IPS-15b (cell line): ENCODE measurements around the gene PNRC1.
A peak's percentile ranks its signal among the peaks of the same experiment; 100 is the strongest.

Source experiments
- H3K27me3 ChIP-seq: one replicate; pipeline ENCODE4 v1.6.1; 2013; ENCODE audit warnings: low read length; ENCODE audit not compliant: control insufficient read depth, insufficient read depth
- H3K36me3 ChIP-seq: one replicate; pipeline ENCODE4 v1.6.1; 2013; ENCODE audit warnings: low read length; ENCODE audit not compliant: control insufficient read depth, insufficient read depth
- H3K4me1 ChIP-seq: one replicate; pipeline ENCODE4 v1.6.1; 2013; ENCODE audit warnings: mild to moderate bottlenecking, low read length; ENCODE audit not compliant: control insufficient read depth, insufficient read depth
- H3K4me3 ChIP-seq: one replicate; pipeline ENCODE4 v1.5.1; 2013; ENCODE audit warnings: low read depth, low read length
- H3K9ac ChIP-seq: one replicate; pipeline ENCODE4 v1.6.1; 2013; ENCODE audit warnings: low read depth, mild to moderate bottlenecking, low read length
- H3K9me3 ChIP-seq: one replicate; pipeline ENCODE4 v1.6.1; 2013; ENCODE audit warnings: mild to moderate bottlenecking, low read length; ENCODE audit not compliant: control insufficient read depth, insufficient read depth

PNRC1 gene

DNA sequence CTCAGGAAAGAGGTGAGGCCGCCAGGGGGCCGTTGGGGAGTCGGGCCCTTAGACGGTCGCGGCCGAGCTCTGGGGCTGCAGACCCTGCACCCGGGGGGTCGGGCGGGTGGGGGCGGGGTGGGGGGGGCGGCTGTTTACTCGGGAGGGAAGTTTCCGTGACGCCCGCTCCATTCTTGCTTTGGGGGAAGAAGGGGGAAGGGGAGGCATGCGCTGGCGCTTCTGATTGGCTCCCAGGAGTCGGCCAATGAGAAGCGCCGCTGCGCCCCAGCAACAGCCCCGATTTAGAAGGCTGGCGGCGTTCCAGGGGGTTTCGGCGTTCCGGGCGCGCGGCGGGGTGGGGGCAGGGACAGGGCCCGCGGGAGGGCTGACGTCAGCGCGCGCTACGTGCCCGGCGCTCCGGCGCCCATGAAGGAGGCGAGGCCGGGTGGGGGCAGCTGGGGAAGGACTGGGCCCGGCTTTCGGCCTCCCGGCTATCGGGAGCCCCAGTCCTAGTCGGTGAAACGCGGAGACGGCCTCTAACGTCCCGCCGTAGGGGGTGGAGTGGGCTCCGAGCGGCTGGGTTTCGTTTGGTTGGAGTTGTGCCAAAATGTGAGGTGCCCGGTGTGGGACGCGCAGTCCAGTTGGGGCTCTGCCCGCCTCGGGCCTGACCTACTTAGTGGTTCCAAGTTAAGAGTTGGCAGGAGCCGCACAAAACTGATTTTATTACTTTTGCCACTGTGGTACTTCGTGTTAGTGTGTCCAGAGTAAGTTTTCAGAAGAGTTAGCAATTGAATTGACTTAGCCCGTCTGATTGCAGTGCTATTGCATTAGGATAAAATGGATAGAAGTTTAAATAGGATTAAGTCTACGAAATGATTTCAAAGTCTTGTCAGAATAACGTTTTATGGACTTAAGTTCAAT is 1.1 kb downstream of the PNRC1 start:
- Histone ChIP-seq H3K4me3 (peak overlapping the region; percentile 90), H3K9ac (peak overlapping the region; percentile 63), H3K9me3 (no peaks in the 10 kb centered on the region), H3K36me3 (no peaks in the 10 kb centered on the region), H3K27me3 (no peaks in the 10 kb centered on the region), H3K4me1 (peaks cover 20% of the 10 kb centered on the region)

GRCh38 chr6:89082486-89082891 is 1.9 kb downstream of the PNRC1 start:
- no peaks in the 10 kb centered on the region for H3K9me3 ChIP-seq
- H3K9ac ChIP-seq: peak overlapping the region; percentile 49
- H3K36me3 ChIP-seq: no peaks in the 10 kb centered on the region
- no peaks in the 10 kb centered on the region for H3K27me3 ChIP-seq
- H3K4me1 ChIP-seq: peaks cover 20% of the 10 kb centered on the region
- H3K4me3 ChIP-seq: peak overlapping the region; percentile 67

- H3K4me3 ChIP-seq: no peak overlapping the region
- no peak overlapping the region for H3K9ac ChIP-seq
- peaks cover 21% of the 10 kb centered on the region for H3K4me1 ChIP-seq
- H3K36me3 ChIP-seq: no peaks in the 10 kb centered on the region
- H3K27me3 ChIP-seq: no peaks in the 10 kb centered on the region
- H3K9me3 ChIP-seq: no peaks in the 10 kb centered on the region
Observed at GRCh38 chr6:89084542-89084941, 4.0 kb downstream of the PNRC1 start.

- no peak overlapping the region for H3K9ac ChIP-seq
- H3K9me3 ChIP-seq: no peaks in the 10 kb centered on the region
- no peaks in the 10 kb centered on the region for H3K27me3 ChIP-seq
- no peak overlapping the region for H3K4me3 ChIP-seq
- H3K36me3 ChIP-seq: no peaks in the 10 kb centered on the region
- peaks cover 23% of the 10 kb centered on the region for H3K4me1 ChIP-seq
Observed at GRCh38 chr6:89084954-89085353, 4.4 kb downstream of the PNRC1 start.

GRCh38 chr6:89085409-89086205 is 5.1 kb downstream of the PNRC1 start:
- H3K9ac ChIP-seq: no peak overlapping the region
- no peak overlapping the region for H3K4me3 ChIP-seq

DNA sequence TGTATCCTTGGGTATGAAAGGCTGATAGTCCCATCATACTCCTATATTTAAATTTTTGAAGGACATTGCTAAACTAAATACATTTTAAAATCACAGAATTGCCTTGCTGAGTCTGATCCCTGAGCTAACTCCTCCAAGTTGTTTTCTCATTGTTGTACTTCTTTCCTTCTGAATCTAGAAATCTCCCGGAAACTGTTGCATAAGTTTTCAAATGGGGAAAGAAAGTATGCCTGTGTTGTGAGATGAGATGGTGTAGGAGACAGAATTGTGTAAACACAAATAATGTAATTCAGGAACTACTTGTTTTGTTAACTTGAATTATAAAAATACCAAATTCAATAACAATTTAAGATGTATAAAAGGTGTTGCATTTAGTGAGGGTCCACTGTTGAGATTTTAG is 7.3 kb downstream of the PNRC1 start:
- Histone ChIP-seq H3K4me3 (no peak overlapping the region), H3K9ac (no peak overlapping the region), H3K9me3 (no peaks in the 10 kb centered on the region), H3K36me3 (no peaks in the 10 kb centered on the region), H3K27me3 (no peaks in the 10 kb centered on the region), H3K4me1 (peaks cover 21% of the 10 kb centered on the region)

More at GRCh38 chr6:89085409-89086205, 5.1 kb downstream of the PNRC1 start:
- Histone ChIP-seq H3K4me1 (peaks cover 26% of the 10 kb centered on the region), H3K9me3 (no peaks in the 10 kb centered on the region), H3K27me3 (no peaks in the 10 kb centered on the region), H3K36me3 (no peaks in the 10 kb centered on the region)

DNA sequence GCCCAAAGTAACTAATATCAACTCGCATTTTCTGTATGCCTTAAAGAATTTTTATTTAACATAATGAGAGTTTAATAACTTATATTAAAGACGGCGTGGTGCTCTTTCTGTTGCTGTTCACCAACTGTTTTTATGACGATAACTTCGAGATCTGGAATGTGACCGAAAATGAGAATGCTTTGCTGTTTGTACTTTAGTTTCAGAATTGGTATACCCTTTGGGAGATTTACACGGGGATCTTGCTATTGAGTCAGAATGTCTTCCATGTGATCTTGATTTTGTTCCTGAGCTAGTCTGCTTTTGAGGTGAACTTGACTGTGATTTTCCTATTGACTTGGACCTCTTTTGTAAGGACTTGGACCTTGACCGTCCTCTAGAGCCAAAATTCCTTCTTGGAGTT is 17.9 kb downstream of the PNRC1 start:
- Histone ChIP-seq H3K4me3 (no peak overlapping the region), H3K9ac (no peak overlapping the region), H3K9me3 (no peaks in the 10 kb centered on the region), H3K27me3 (no peaks in the 10 kb centered on the region), H3K4me1 (no peaks in the 10 kb centered on the region), H3K36me3 (no peaks in the 10 kb centered on the region)

DNA sequence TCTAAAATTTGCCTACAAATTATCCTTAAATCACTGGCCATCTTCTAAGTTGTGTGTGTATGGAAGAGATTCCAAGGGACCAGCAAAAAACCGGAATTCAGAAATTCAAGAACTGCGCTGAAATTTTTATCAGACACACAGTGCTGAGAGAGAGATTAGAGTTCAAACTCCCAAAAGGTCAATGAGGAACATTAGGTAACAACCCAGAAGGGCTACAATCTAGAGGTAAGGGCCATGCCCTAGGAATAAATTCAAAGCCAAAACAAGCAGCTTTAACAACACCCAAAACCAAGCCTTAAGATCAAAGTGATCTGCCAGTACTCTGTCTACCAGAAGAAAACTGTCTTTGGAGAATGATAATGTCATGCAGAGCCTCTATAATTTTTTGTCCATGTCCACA is 19.6 kb downstream of the PNRC1 start:
- H3K36me3 ChIP-seq: peaks cover 5% of the 10 kb centered on the region
- H3K27me3 ChIP-seq: no peaks in the 10 kb centered on the region

GRCh38 chr6:89110284-89110683 is 29.7 kb downstream of the PNRC1 start:
- Histone ChIP-seq H3K9me3 (no peaks in the 10 kb centered on the region), H3K9ac (no peak overlapping the region), H3K27me3 (no peaks in the 10 kb centered on the region), H3K36me3 (no peaks in the 10 kb centered on the region), H3K4me3 (no peak overlapping the region), H3K4me1 (no peaks in the 10 kb centered on the region)

More for the DNA sequence above, 19.6 kb downstream of the PNRC1 start:
- Histone ChIP-seq H3K4me3 (no peak overlapping the region), H3K4me1 (no peaks in the 10 kb centered on the region), H3K9ac (no peak overlapping the region), H3K9me3 (no peaks in the 10 kb centered on the region)

GRCh38 chr6:89111933-89112332 is 31.4 kb downstream of the PNRC1 start:
- H3K9ac ChIP-seq: no peak overlapping the region
- H3K4me3 ChIP-seq: no peak overlapping the region
- H3K9me3 ChIP-seq: no peaks in the 10 kb centered on the region
- peaks cover 6% of the 10 kb centered on the region for H3K27me3 ChIP-seq
- no peaks in the 10 kb centered on the region for H3K4me1 ChIP-seq
- no peaks in the 10 kb centered on the region for H3K36me3 ChIP-seq

GRCh38 chr6:89116702-89117101 is 36.2 kb downstream of the PNRC1 start:
- peak overlapping the region; percentile 70 for H3K4me3 ChIP-seq
- no peak overlapping the region for H3K9ac ChIP-seq
- H3K9me3 ChIP-seq: no peaks in the 10 kb centered on the region
- H3K27me3 ChIP-seq: peaks cover 31% of the 10 kb centered on the region
- H3K4me1 ChIP-seq: no peaks in the 10 kb centered on the region
- H3K36me3 ChIP-seq: no peaks in the 10 kb centered on the region
